ENCODE results near the gene BRIP1. TPM values are rescaled to one million over a fixed set of nuclear protein-coding genes. Genes with fewer than 3 reads are reported as not detected.
A peak's percentile ranks its signal among the peaks of the same experiment; 100 is the strongest.
"Not testable (repeated sequence)": the region's sequence is repeated elsewhere in the genome, so short reads cannot be mapped to it uniquely, and the experiment has no call there.

Gene BRIP1
- total RNA-seq, 2 donors from 2014 or later = 24.1 to 24.3 TPM

GRCh38 chr17:61875285-61875684 lies 12.0 kb upstream of the BRIP1 start:
- ATAC-seq (peak in 1 of 2 donors; percentile 70), DNase-seq (ENCODE audit: low spot score in 2 of 2) (no peak)
- Mint-ChIP-seq H3K27ac (peak overlapping the region in 1 of 2 donors; percentile 61), H3K36me3 (no peaks in the 10 kb centered on the region), H3K9me3 (no peaks in the 10 kb centered on the region)

DNA sequence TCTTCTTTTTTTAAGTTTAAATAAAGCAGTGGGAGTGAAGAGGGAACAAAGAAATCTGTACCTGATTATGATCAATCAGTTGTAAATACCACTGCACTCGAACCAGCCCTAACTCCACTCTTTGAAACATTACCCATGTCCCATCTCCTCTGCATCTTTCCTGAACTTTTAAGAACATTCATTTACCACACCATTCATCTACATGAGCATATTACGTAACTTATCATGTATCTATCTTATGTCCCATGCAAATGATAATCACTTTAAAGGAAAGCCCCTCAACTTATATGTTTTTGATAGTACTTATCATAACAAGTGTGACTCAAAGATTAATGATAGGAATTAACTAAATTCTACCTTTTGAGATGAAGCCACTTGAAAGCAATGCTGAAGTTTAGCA lies 10.7 kb upstream of the BRIP1 start:
- H3K27ac Mint-ChIP-seq = no peak overlapping the region
- H3K9me3 Mint-ChIP-seq = no peaks in the 10 kb centered on the region
- ATAC-seq = no peak
- no peak for DNase-seq (ENCODE audit: low spot score in 2 of 2)
- H3K36me3 Mint-ChIP-seq = no peaks in the 10 kb centered on the region

GRCh38 chr17:61872099-61872498 lies 8.8 kb upstream of the BRIP1 start:
- ATAC-seq = no peak

DNA sequence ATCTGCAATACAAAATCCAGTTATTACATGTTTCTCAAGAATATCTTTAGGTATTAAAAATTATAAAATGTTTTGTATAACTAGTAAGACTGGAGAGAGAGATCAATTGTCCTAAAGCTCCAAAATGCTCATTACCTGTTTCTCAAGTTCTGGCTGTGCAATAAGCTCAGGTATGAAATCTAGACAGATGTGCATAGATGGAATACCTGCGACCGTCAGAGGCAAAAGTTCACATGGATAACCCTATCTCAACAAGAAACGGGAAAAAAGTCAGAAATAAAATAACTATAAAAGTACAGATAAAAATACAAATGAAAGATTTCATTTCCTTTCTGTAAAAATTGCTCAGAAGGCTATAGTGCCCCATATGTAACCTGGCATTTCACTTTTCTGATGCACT lies 5.8 kb upstream of the BRIP1 start:
- no peaks in the 10 kb centered on the region for H3K9me3 Mint-ChIP-seq
- ATAC-seq (no peak), DNase-seq (ENCODE audit: low spot score in 2 of 2) (no peak)
- no peak overlapping the region for H3K27ac Mint-ChIP-seq
- H3K36me3 Mint-ChIP-seq = no peaks in the 10 kb centered on the region

More at GRCh38 chr17:61872099-61872498, 8.8 kb upstream of the BRIP1 start:
- no peaks in the 10 kb centered on the region for H3K36me3 Mint-ChIP-seq
- no peak overlapping the region for H3K27ac Mint-ChIP-seq
- no peaks in the 10 kb centered on the region for H3K9me3 Mint-ChIP-seq
- DNase-seq (ENCODE audit: low spot score in 2 of 2) = no peak

DNA sequence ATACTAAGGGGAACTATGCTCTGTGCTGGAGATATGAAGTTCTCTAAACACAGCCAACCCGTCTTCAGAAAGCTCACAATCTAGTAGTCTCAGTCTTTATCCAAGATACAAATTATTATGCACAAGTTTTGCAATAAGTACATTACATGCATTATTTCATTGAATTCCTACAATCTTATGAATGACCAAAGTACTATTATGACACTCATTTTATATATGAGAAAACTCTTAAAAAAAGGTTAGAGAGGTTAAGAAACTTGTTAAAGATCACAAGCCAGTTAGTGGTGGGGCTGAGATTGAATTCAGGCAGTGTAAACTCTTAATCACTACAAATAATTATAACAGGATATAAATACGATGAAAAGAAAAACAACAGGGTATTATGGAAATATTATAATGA lies 4.7 kb upstream of the BRIP1 start:
- Mint-ChIP-seq H3K36me3 (peaks cover 0 to under 1% of the 10 kb centered on the region in 2 donors), H3K9me3 (no peaks in the 10 kb centered on the region), H3K27ac (no peak overlapping the region)
- DNase-seq (ENCODE audit: low spot score in 2 of 2) (no peak), ATAC-seq (no peak)

DNA sequence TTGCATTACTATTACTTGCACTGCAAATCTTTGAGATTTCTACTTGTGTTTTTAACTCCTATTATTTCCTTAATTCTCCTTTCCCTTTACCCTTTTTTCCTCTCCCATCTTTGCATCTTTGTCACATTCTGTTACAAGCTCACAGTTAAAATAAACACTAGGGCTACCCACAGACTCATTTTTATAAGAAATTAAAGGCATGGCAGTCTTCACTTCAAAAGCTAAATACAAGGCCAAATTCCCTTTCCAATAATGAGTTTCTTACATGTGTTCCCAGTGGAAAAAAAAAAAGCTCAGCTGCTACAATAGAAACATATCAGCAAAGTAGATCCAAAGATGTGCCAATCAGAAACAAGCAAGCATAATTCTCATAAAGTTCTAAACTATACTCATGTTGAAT lies 3.7 kb upstream of the BRIP1 start:
- H3K9me3 Mint-ChIP-seq = no peaks in the 10 kb centered on the region
- H3K36me3 Mint-ChIP-seq = peaks cover 8 to 11% of the 10 kb centered on the region in 2 donors
- DNase-seq (ENCODE audit: low spot score in 2 of 2) (no peak), ATAC-seq (no peak)
- H3K27ac Mint-ChIP-seq = peak overlapping the region in 1 of 2 donors; percentile 15

DNA sequence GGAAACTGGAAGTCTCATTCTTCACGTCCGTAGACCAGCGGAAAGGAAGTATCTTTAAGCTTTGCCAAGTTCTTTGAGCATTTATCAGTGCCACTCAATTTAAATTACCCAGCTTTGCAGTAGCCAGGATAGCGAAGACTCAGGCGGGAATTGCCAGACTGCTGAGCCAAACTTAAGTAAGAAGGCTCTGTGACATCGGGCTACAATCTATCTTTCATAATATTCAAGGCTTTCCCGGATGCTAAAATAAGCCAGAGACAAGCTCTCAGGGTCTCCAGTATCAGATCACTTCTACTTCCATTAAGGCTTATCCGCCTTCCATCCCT lies 436 bp upstream of the BRIP1 start:
- peaks cover 13 to 18% of the 10 kb centered on the region in 2 donors for H3K36me3 Mint-ChIP-seq
- peak overlapping the region; percentile 90 to 96 for H3K27ac Mint-ChIP-seq
- DNase-seq (ENCODE audit: low spot score in 2 of 2) (no peak), ATAC-seq (no peak)
- no peaks in the 10 kb centered on the region for H3K9me3 Mint-ChIP-seq

GRCh38 chr17:61862105-61862574 lies 1.2 kb downstream of the BRIP1 start:
- Mint-ChIP-seq H3K9me3 (no peaks in the 10 kb centered on the region), H3K27ac (peak overlapping the region; percentile 72 to 90), H3K36me3 (peaks cover 13 to 18% of the 10 kb centered on the region in 2 donors)
- DNase-seq (ENCODE audit: low spot score in 2 of 2) (no peak), ATAC-seq (no peak)

GRCh38 chr17:61860397-61860796 lies 2.9 kb downstream of the BRIP1 start:
- not testable (repeated sequence) for H3K27ac Mint-ChIP-seq; ATAC-seq; DNase-seq (ENCODE audit: low spot score in 2 of 2); H3K9me3 Mint-ChIP-seq
- peaks cover 17 to 25% of the 10 kb centered on the region in 2 donors for H3K36me3 Mint-ChIP-seq

- no peak overlapping the region for H3K27ac Mint-ChIP-seq
- H3K36me3 Mint-ChIP-seq = peaks cover 10 to 11% of the 10 kb centered on the region in 2 donors
- H3K9me3 Mint-ChIP-seq = no peaks in the 10 kb centered on the region
- DNase-seq (ENCODE audit: low spot score in 2 of 2) = no peak
- no peak for ATAC-seq
These were observed 7.3 kb downstream of the BRIP1 start for GRCh38 chr17:61856035-61856434.

- H3K9me3 Mint-ChIP-seq = no peaks in the 10 kb centered on the region
- ATAC-seq = no peak
These were observed 10.5 kb downstream of the BRIP1 start for GRCh38 chr17:61852857-61853256.

DNA sequence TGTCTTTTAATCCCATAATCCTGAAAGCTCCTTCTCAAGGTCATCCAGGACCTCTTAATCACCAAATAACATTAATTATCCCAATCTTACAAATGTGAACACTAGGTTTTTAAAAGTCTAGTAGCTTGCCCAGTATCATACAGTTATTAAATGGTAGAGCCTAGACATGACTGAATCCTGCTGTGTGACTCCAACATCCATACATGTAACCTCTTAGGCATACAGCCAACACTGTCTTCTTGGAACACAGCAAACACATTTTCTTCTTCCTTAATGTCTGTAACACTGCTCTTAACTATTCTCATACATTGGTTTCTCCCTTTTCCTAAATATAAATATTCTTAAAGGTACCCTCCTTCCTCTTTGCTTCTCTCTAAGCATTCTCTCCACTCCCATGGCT lies 13.7 kb downstream of the BRIP1 start:
- H3K9me3 Mint-ChIP-seq = no peaks in the 10 kb centered on the region
- no peak overlapping the region for H3K27ac Mint-ChIP-seq
- no peak for DNase-seq (ENCODE audit: low spot score in 2 of 2)

More at GRCh38 chr17:61852857-61853256, 10.5 kb downstream of the BRIP1 start:
- H3K36me3 Mint-ChIP-seq = peaks cover 10 to 11% of the 10 kb centered on the region in 2 donors
- H3K27ac Mint-ChIP-seq = no peak overlapping the region
- DNase-seq (ENCODE audit: low spot score in 2 of 2) = no peak

DNA sequence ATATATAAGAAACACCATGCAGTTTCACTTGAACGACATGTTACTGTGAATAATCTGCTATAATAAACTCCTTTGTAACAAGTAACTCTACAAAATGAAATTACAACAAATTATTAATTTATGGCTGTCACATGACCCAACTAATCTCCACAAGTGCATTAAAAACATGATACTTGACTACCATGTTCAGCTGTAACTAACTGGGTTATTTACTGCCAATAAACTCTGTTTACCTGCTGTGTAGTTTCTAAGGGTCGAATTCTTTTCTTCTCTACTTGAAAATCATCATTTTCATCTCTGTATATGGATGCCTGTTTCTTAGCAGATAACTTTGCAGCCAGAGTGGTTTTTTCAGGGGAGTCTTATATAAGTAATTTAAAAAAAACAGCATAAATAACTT lies 14.4 kb downstream of the BRIP1 start:
- DNase-seq (ENCODE audit: low spot score in 2 of 2) (no peak), ATAC-seq (no peak)
- Mint-ChIP-seq H3K9me3 (no peaks in the 10 kb centered on the region), H3K27ac (no peak overlapping the region), H3K36me3 (peaks cover 10 to 28% of the 10 kb centered on the region in 2 donors)

More for the DNA sequence above, 13.7 kb downstream of the BRIP1 start:
- no peak for ATAC-seq
- H3K36me3 Mint-ChIP-seq = peaks cover 9 to 26% of the 10 kb centered on the region in 2 donors

- no peaks in the 10 kb centered on the region for H3K9me3 Mint-ChIP-seq
- H3K27ac Mint-ChIP-seq = no peak overlapping the region
- peaks cover 10 to 28% of the 10 kb centered on the region in 2 donors for H3K36me3 Mint-ChIP-seq
- no peak for DNase-seq (ENCODE audit: low spot score in 2 of 2)
- no peak for ATAC-seq
These were observed 15.1 kb downstream of the BRIP1 start for GRCh38 chr17:61848247-61848646.

DNA sequence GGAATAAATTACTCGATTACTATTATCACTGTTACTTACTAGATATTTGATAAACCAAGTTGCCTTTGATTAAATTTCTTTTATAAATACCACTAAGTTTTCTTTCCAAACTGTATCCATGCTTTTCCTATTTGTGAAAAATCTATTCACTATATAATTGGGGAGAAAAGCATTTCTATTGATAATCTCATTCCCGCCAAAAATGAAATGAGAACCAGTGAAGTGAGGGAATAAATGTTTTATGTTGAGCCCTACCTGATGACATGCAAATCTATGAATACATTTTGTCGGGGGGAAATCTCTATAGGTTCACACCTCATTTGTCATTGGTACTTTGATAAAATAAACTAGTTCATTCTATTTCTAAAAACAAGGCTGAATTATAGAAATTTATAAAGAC lies 15.7 kb downstream of the BRIP1 start:
- Mint-ChIP-seq H3K36me3 (peaks cover 5 to 23% of the 10 kb centered on the region in 2 donors), H3K27ac (no peak overlapping the region), H3K9me3 (no peaks in the 10 kb centered on the region)
- DNase-seq (ENCODE audit: low spot score in 2 of 2) = no peak
- no peak for ATAC-seq

DNA sequence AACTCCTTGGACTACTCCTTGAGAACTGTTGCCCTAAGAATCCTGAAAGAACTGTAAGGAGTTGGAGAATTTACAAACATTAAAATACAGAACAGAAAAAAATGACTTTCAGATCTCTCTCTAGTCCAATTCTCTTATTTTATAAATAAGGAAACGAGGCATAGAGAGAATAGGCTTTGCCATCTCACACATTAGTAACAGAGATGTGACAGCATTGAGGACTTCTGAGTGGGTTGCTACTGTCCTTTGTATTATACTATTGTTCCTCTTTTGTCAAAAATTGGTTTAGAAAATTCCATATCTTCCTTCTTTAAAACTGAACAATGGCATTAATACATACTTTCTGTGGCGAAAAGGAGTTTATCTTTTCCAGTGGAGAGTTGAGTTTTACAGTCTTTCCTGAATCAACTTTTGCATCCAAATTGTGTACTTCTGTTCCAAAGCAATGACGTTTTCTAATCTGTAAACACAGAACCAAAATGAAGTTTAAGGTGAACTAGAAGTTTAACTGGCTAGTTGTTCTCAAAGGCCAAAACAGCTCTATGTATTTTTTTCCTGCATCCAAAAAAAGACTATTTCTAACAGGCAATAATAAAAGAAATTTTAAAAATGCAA lies 16.5 kb downstream of the BRIP1 start:
- ATAC-seq = no peak
- H3K36me3 Mint-ChIP-seq = peaks cover 5 to 23% of the 10 kb centered on the region in 2 donors
- DNase-seq (ENCODE audit: low spot score in 2 of 2) = no peak
- no peaks in the 10 kb centered on the region for H3K9me3 Mint-ChIP-seq
- no peak overlapping the region for H3K27ac Mint-ChIP-seq

DNA sequence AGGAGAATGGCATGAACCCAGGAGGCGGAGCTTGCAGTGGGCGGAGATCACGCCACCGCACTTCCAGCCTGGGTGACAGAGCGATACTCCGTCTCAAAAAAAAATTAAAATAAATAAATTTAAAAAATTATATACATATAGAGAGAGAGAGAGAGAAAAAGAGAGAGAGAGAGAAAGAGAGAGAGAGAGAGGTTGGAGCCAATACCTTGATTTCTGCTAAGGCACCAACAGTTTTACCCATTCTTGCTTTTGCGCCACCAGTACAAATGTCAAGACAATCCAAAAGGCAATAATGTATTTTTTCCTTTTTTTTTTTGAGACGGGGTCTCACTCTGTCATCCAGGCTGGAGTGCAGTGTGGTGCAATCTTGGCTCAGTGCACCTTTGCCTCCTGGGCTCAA lies 17.2 kb downstream of the BRIP1 start:
- no peak for ATAC-seq
- peaks cover 5 to 23% of the 10 kb centered on the region in 2 donors for H3K36me3 Mint-ChIP-seq
- H3K9me3 Mint-ChIP-seq = no peaks in the 10 kb centered on the region
- H3K27ac Mint-ChIP-seq = no peak overlapping the region
- no peak for DNase-seq (ENCODE audit: low spot score in 2 of 2)

DNA sequence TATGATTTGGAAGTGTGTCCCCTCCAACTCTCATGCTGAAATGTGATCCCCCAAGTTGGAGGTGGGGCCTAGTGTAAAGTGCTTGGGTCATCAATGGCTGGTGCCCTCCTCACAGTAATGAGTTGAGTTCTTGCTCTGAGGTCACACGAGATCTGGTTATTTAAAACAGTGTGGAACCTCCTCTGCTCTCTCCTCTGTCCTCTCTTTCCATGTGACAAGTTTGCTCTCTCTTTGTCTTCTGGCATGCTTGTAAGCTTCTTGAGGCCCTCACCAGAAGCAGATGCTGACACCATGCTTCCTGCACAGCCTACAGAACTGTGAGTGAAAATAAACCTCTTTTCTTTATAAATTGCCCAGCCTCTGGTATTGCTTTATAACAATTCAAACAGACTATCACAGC lies 19.9 kb downstream of the BRIP1 start:
- DNase-seq (ENCODE audit: low spot score in 2 of 2) (no peak), ATAC-seq (no peak)
- H3K9me3 Mint-ChIP-seq = no peaks in the 10 kb centered on the region
- H3K27ac Mint-ChIP-seq = no peak overlapping the region
- peaks cover 5 to 23% of the 10 kb centered on the region in 2 donors for H3K36me3 Mint-ChIP-seq

Data from activated naive CD4-positive, alpha-beta T cell treated with anti-CD3 and anti-CD28 coated beads, Interleukin-2, amount 50 U/mL, for 72 hours (primary cell).